ENCODE measurements around the gene TMEM161B. TPM values are rescaled to one million over a fixed set of nuclear protein-coding genes. Genes with fewer than 3 reads are reported as not detected.
A peak's percentile ranks its signal among the peaks of the same experiment; 100 is the strongest.
"Not testable (repeated sequence)": the region's sequence is repeated elsewhere in the genome, so short reads cannot be mapped to it uniquely, and the experiment has no call there.

Gene TMEM161B
- 24.1 TPM for total RNA-seq

- DNase-seq (ENCODE audit: low spot score), result peak; percentile 94
Observed at GRCh38 chr5:88268385-88269184, at the start of gene TMEM161B. TMEM161B (minus strand) TSS chr5:88268845; CDS start chr5:88268723, 122 bp downstream.

DNA sequence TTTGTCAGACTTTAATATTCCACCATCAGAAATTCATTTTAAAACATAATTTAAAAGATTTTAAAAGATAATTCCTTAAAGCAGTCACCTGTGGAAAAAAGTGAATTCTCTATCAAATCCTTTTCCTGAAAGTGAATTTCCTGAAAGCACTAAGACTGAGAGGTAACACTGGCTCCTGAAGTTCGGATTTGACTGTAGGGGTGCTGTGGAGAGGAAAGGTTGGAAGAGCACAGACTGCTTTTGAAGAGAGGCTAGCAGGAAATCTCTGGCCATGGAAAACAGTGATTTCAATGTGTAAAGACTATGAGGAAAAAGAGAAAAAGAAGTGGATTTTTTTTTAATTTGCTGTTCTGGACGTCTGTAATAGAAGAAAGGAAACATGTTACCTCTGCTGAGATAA lies 35.7 kb upstream of the TMEM161B start:
- DNase-seq (ENCODE audit: low spot score), result no peak

GRCh38 chr5:88298425-88298824 lies 29.8 kb upstream of the TMEM161B start:
- DNase-seq (ENCODE audit: low spot score), result no peak

- no peak for DNase-seq (ENCODE audit: low spot score)
Observed at GRCh38 chr5:88290801-88291200, 22.2 kb upstream of the TMEM161B start.

DNA sequence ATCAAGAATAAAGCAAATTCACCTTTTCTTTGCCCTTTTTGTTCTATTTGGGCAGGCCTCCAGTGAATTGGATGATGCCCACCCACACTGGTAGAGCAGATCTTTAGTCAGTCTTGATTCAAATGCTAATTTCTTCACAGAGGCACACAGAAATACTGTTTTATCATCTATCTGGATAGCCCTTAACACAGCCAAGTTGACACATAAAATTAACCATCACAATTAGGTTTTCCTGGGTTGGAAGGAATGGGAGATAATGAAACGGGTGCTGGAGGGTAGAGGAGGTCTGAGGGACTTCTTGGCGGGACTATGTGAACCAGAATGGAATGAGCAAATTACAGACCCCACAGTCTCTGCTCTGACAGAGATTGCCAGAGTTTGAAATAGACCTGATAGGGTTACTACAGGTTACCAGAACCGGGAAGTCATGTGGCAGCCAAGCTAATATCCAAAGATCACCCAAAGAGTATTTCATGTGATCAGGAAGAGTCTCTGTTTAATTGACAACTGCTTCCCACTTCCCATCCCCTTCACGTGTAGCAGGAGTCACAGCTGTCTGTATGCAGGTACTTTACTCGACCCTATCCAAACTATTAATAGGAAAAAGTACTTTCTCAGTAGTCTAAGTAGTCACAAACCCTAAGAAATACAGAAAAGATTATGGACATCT lies 20.0 kb upstream of the TMEM161B start:
- DNase-seq (ENCODE audit: low spot score), result no peak

DNA sequence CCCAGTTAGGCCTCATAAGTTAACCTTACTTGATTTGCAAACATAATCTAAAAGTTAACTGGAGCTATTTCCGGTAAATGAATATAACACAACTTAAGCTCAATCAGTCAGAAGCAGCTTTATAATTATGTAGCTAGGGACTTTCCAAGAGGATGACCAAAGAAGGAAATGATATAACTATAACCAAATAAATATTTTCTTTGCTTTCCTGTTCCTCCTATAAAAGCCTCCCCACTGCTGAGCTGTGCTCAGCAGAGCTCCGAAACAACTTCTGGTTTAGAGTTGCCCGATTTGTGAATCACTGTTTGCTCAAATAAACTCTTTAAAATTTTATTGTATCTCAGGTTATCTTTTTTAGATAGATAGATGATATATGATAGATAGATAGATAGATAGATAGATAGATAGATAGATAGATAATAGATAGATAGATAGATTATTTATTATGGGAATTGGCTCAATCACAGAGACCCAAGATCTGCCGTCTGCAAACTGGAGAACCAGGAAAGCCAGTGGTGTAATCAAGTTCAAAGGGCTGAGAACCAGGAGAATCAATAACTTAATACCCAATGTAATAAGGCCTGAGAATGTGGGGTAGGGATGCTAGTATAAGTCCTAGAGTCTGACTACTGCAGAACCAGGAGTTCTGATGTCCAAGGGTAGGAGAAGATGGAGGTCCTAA lies 19.3 kb upstream of the TMEM161B start:
- DNase-seq (ENCODE audit: low spot score), result no peak

DNA sequence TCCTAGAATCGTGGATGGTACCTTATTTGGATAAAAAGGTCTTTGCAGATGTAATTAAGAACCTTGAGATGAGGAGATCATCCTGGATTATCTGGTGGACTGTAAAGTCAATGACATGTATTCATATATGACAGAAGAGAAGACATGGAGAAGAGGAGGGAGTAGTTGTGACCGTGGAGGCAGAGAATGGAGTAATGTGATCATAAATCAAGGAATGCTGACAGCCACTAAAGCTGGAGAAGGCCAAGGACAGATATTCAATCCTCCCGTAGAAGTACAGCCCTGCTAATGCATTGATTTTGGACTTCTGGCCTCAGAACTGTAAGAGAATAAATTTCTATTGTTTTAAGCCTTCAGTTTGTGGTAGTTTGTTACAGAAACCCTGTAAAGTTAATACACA lies 18.7 kb upstream of the TMEM161B start:
- DNase-seq (ENCODE audit: low spot score), result no peak

DNA sequence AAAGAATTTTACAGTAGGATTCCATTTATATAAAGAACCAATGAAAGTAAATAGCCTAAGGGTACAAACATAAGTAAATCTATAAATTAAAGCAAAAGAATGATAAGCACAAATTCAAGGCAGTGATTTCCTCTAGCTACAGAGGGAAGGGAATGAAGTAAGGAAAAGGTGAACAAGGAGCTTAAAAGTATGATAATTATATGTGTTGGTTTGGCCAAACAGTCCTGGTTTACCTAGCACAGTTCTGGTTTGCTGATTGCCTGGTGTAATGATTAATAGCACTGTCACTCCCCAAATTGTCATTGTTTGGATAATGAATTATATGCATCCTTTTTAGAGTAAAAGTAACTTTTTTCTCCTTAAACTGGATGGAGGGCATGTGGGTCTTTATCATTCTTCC lies 15.0 kb upstream of the TMEM161B start:
- no peak for DNase-seq (ENCODE audit: low spot score)

DNA sequence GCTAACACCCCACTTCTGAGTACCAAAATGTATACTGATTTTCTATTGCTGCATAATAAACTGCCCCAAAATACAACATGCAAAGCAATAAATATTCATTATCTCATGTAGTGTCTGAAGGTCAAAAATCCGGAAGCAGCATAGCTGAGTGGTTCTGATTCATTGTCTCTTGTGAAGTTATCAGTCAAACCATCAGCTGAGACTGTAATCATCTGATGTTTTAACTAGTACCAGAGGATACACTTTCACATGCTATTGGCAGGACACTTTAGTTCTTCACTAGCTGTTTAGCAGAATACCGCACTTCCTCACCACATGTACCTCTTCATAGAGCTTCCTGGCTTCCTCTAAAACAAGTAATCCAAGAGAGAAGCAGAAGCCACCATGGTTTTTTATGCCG lies 12.7 kb upstream of the TMEM161B start:
- no peak for DNase-seq (ENCODE audit: low spot score)

- no peak for DNase-seq (ENCODE audit: low spot score)
Observed at GRCh38 chr5:88279584-88279983, 10.9 kb upstream of the TMEM161B start.

- no peak for DNase-seq (ENCODE audit: low spot score)
Observed at GRCh38 chr5:88276378-88276777, 7.7 kb upstream of the TMEM161B start.

DNA sequence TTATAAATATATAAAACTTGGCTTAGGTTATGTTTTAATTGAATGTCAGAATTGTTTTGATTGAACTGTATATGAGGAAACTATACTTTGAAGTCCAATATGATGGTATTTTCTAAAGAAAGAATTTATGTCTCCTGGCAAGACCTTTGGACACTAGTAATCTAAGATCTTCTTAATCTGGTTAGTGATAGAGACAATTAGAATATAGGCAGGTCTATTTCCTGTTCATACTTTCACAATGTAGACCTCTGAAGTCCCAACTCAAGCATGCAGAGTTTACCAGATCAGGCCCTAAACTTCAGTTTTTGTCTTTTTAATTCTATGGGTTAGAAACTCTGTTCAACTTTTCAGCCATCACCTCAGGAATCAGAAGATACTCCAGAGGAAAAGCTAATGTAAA lies 6.9 kb upstream of the TMEM161B start:
- no peak for DNase-seq (ENCODE audit: low spot score)

- DNase-seq (ENCODE audit: low spot score), result no peak
Observed at GRCh38 chr5:88269222-88269771, 652 bp upstream of the TMEM161B start.

- DNase-seq (ENCODE audit: low spot score), result not testable (repeated sequence)
Observed at GRCh38 chr5:88264565-88264964, 4.1 kb downstream of the TMEM161B start.

DNA sequence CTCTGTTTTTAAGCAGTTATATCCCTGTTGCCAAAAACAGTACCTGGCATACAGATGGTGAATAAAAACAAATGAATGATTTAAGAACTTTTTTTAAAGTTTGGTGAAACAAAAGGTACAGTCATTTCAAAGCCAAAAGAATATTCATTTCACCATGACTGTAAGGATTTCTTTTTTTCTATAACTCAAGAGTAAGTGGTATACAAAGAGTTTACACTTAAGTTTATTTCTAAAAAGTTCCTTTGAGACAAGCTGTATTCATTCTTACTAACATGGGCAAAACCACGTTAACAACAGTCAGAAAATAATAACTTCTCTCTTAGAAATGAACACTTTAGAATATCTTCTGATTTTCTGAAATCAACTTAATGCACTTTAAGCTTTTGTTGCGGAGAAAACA lies 5.3 kb downstream of the TMEM161B start:
- DNase-seq (ENCODE audit: low spot score), result no peak

DNA sequence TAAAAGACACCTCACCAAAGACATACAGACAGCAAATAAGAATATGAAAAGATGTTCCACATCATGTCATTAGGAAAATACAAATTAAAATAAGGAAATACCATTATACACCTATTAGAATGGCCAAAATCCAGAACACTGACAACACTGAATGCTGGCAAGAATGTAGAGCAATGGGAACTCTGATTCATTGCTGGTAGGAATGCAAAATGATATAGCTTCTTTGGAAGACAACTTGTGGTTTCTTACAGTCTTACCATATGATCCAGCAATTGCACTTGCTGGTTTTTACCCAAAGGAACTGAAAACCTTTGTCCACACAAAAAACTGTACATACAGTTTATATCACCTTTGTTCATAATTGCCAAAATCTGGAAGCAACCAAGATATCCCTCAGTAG lies 6.5 kb downstream of the TMEM161B start:
- no peak for DNase-seq (ENCODE audit: low spot score)

- no peak for DNase-seq (ENCODE audit: low spot score)
Observed at GRCh38 chr5:88258636-88259035, 10.0 kb downstream of the TMEM161B start.

DNA sequence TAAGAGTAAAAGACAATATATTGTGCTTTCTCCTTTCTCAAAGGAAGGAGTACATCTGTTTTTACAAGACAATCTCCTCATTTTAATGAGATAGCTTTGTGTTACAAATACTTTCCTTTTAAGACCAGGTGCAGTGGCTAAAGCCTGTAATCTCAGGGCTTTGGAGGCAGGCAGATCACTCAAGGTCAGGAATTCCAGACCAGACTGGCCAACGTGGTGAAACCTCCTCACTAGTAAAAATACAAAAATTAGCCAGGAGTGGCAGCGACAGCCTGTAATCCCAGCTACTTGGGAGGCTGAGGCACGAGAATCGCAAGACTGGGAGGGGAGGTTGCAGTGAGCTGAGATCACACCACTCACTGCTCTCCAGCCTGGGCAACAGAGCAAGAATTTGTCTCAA lies 11.8 kb downstream of the TMEM161B start:
- no peak for DNase-seq (ENCODE audit: low spot score)

- no peak for DNase-seq (ENCODE audit: low spot score)
Observed at GRCh38 chr5:88256037-88256436, 12.6 kb downstream of the TMEM161B start.

GRCh38 chr5:88254320-88254719 lies 14.3 kb downstream of the TMEM161B start:
- no peak for DNase-seq (ENCODE audit: low spot score)

- no peak for DNase-seq (ENCODE audit: low spot score)
Observed at GRCh38 chr5:88251048-88251711, 17.5 kb downstream of the TMEM161B start.

DNA sequence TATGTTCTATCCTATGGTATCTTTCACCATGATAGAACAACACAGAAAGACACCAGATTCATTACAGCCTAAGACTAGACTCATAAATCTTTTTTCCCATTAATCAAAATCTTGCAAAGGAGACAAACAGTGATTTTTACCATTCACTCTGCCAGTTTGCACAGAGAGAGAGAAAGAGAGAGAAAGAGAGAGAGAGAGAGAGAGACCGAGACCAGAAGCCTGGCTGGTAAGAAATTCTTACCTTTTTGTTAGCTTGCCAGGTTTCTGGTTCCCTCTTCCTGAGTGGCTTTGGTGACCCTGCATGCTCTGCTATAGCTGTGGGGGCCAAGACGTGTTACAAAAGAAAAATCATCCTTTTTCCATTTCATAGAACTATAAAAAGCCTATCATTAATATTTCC lies 18.6 kb downstream of the TMEM161B start:
- DNase-seq (ENCODE audit: low spot score), result no peak
